OCI-LY7 (cell line): ENCODE measurements around the gene NAA60.

Source experiments
- EZH2phosphoT487 ChIP-seq: fragments of 200-600 bp; sonication (generic); IDR thresholded peaks from 2 replicates; pipeline ENCODE4 v1.6.1; 2018; ENCODE audit warnings: low read depth, borderline replicate concordance, mild to moderate bottlenecking, mixed run types, antibody characterized with exemption, low read length, moderate library complexity, mixed read lengths
- TF ChIP-seq, protein P1 (sequence below): fragments of 200-600 bp; sonication (generic); conservative IDR thresholded peaks from 2 replicates; pipeline ENCODE4 v1.5.1; 2014; ENCODE audit warnings: mild to moderate bottlenecking, antibody characterized with exemption, low read length, moderate library complexity, mixed read lengths

DNA sequence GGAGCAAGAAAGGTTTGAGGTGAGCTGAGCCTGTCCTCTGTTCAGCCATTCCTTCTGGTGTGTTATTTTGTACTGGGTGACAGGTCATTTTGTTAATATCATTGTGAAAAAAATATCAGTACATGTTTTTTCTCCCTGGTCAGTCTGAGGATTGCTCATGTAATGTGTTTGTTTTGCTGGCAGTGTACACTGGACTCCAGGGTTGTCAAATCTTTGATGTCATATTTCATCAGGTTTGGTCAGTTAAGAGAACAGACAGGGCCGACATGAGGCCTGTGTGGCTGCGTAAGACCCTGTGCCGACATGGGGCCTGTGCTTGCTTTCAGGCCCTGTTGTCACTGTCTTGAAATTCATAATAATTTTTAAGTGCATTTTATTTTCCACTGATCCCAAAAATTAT, 79.8 kb downstream of the NAA60 start:
- TF ChIP-seq, protein P1, sequence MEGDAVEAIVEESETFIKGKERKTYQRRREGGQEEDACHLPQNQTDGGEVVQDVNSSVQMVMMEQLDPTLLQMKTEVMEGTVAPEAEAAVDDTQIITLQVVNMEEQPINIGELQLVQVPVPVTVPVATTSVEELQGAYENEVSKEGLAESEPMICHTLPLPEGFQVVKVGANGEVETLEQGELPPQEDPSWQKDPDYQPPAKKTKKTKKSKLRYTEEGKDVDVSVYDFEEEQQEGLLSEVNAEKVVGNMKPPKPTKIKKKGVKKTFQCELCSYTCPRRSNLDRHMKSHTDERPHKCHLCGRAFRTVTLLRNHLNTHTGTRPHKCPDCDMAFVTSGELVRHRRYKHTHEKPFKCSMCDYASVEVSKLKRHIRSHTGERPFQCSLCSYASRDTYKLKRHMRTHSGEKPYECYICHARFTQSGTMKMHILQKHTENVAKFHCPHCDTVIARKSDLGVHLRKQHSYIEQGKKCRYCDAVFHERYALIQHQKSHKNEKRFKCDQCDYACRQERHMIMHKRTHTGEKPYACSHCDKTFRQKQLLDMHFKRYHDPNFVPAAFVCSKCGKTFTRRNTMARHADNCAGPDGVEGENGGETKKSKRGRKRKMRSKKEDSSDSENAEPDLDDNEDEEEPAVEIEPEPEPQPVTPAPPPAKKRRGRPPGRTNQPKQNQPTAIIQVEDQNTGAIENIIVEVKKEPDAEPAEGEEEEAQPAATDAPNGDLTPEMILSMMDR, result no peak
- no peak for TF ChIP-seq EZH2phosphoT487
